Ascending aorta (tissue), 2 donors: Measurements from ENCODE around the gene SLFN12L. TPM values are rescaled to one million over a fixed set of nuclear protein-coding genes. Genes with fewer than 3 reads are reported as not detected.
"Not testable (repeated sequence)": the region's sequence is repeated elsewhere in the genome, so short reads cannot be mapped to it uniquely, and the experiment has no call there.

ENCODE experiments used
- DNase-seq, 2 donors: peaks; one replicate each; pipeline ENCODE4 v3.0.0-alpha.2; 2019; ENCODE audit warnings: low spot score in 2 of 2
- H3K27ac ChIP-seq, 2 donors: fragments of 200-600 bp; sonication (generic); one replicate each; pipeline ENCODE4 v1.5.1; 2016 to 2017; ENCODE audit warnings: mild to moderate bottlenecking in 1 of 2
- H3K27me3 ChIP-seq: fragments of 200-600 bp; sonication (generic); one replicate; pipeline ENCODE4 v1.5.1; 2017
- H3K36me3 ChIP-seq, 2 donors: fragments of 200-600 bp; sonication (generic); one replicate each; pipeline ENCODE4 v1.5.1; 2016
- H3K4me1 ChIP-seq, 2 donors: fragments of 200-600 bp; sonication (generic); one replicate each; pipeline ENCODE4 v1.5.1; 2016 to 2017; ENCODE audit warnings: mild to moderate bottlenecking in 1 of 2
- H3K4me3 ChIP-seq, 2 donors: fragments of 200-600 bp; sonication (generic); one replicate each; pipeline ENCODE4 v1.5.1; 2016 to 2017; ENCODE audit warnings: mild to moderate bottlenecking in 1 of 2
- H3K9me3 ChIP-seq, 2 donors: fragments of 200-600 bp; sonication (generic); one replicate each; pipeline ENCODE4 v1.5.1; 2016
- intact Hi-C: fragments of 100-400 bp; cut with DNase I; formaldehyde crosslinking; loops from one replicate; pipeline ENCODE4 v1.15.1; 2023
- total RNA-seq: library from RNA; depleted of rRNA; stranded (reverse); fragments of >200 nt; gene quantifications from one replicate; pipeline ENCODE4 v1.1.0, GENCODE V29; 2016
- TF ChIP-seq, protein P1 (sequence below), 3 experiments: fragments of 200-600 bp in 2 of 3; fragments of 450-650 bp in 1 of 3; sonication (generic) in 2 of 3; IDR thresholded peaks; one replicate each; pipeline ENCODE4 v1.5.1; 2016 to 2019; ENCODE audit warnings: antibody characterized with exemption in 3 of 3, mild to moderate bottlenecking in 1 of 3, moderate library complexity in 1 of 3

Gene SLFN12L
- total RNA-seq, 1 donor from 2014 or later = not detected

DNA sequence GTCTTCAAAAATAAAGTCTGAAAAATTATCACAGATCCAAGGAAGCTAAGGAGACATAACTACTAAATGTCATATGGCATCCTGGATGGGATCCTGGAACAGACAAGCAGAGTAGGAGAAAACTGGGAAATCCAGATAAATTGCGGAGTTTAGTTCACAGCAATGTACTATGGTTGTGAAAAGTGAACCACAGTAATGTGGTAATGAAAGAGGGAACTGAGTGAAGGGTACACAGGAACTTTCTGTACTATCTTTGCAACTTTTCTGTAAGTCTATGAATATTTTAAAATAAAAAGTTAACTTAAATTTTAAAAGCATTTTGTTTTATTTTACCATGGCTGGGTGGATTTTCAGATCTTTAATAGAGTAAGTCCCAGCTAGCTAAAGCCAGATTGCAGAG is 16.3 kb downstream of the SLFN12L start:
- TF ChIP-seq, protein P1, sequence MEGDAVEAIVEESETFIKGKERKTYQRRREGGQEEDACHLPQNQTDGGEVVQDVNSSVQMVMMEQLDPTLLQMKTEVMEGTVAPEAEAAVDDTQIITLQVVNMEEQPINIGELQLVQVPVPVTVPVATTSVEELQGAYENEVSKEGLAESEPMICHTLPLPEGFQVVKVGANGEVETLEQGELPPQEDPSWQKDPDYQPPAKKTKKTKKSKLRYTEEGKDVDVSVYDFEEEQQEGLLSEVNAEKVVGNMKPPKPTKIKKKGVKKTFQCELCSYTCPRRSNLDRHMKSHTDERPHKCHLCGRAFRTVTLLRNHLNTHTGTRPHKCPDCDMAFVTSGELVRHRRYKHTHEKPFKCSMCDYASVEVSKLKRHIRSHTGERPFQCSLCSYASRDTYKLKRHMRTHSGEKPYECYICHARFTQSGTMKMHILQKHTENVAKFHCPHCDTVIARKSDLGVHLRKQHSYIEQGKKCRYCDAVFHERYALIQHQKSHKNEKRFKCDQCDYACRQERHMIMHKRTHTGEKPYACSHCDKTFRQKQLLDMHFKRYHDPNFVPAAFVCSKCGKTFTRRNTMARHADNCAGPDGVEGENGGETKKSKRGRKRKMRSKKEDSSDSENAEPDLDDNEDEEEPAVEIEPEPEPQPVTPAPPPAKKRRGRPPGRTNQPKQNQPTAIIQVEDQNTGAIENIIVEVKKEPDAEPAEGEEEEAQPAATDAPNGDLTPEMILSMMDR (IDR thresholded peaks at IDR 0.05) = no peak
- no peaks in the 10 kb centered on the region for H3K36me3 ChIP-seq
- H3K9me3 ChIP-seq = no peaks in the 10 kb centered on the region
- H3K27ac ChIP-seq = no peak overlapping the region
- intact Hi-C loops = no loop called here
- H3K4me3 ChIP-seq = no peak overlapping the region
- no peak for DNase-seq
- H3K27me3 ChIP-seq = no peaks in the 10 kb centered on the region
- H3K4me1 ChIP-seq = no peaks in the 10 kb centered on the region

DNA sequence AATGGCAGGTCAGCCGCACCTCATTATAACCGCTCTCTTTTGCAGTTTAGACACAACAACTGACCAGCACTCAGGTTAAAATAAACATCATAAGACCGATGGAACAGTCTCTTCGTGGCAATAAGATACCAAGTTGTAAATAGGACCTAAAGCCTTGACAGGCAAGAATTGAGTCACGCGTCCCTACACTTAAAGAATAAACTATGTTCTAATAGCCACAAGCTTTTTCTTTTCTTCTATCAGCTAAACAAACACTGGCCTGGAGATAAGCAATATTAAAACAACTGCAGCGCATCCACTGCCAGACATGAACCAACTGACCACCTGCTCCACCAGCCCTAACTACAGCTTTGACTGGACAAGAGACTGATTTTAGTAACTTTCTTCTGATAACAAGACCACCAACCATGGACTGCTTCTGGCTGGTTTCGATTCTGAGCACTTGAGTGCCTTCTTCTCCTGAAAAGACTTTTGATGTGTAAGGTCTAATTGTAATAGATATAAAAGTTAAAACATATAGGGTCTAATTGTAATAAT is 17.5 kb downstream of the SLFN12L start:
- no peak overlapping the region for H3K27ac ChIP-seq
- no peak overlapping the region for H3K4me3 ChIP-seq
- intact Hi-C loops = no loop called here
- no peaks in the 10 kb centered on the region for H3K9me3 ChIP-seq
- H3K27me3 ChIP-seq = no peaks in the 10 kb centered on the region
- H3K4me1 ChIP-seq = no peaks in the 10 kb centered on the region
- TF ChIP-seq, protein P1 (IDR thresholded peaks at IDR 0.05) = no peak
- no peak for DNase-seq
- no peaks in the 10 kb centered on the region for H3K36me3 ChIP-seq

DNA sequence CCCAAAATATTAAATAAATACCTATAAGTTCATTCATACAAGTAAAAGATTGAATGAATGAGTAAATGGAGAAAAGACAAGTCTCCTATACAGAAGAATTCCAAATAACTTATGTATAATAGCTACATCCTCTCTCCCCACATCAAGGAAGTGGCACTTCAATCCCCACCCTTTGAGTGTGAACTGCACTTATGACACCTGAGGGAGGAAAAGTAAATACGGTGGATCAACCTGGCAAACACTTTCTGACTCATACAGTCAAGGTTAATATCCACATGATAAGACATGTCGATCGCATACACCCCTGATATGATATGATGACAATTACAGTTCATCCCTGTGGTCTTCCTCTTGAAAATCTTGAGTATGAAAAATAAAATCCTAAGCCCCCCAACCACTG is 18.0 kb downstream of the SLFN12L start:
- Histone ChIP-seq H3K4me3 (no peak overlapping the region), H3K27me3 (no peaks in the 10 kb centered on the region), H3K4me1 (no peaks in the 10 kb centered on the region), H3K36me3 (no peaks in the 10 kb centered on the region), H3K27ac (no peak overlapping the region), H3K9me3 (no peaks in the 10 kb centered on the region)
- DNase-seq = no peak
- intact Hi-C loops = no loop called here
- TF ChIP-seq, protein P1 (IDR thresholded peaks at IDR 0.05) = no peak

DNA sequence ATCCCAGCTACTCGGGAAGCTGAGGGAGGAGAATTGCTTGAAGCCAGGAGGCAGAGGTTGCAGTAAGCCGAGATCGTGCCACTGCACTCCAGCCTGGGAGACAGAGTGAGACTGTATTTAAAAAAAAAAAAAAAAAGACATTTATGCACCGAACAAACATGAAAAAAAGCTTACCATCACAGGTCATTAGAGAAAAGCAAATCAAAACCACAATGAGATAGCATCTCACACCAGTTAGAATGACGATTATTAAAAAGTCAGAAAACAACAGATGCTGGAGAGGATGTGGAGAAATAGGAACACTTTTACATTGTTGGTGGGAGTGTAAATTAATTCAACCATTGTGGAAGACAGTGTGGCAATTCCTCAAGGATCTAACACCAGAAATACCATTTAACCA is 19.0 kb downstream of the SLFN12L start:
- H3K4me1 ChIP-seq, intact Hi-C loops, H3K27me3 ChIP-seq, DNase-seq, H3K9me3 ChIP-seq, H3K36me3 ChIP-seq, H3K4me3 ChIP-seq, H3K27ac ChIP-seq: not testable (repeated sequence)

DNA sequence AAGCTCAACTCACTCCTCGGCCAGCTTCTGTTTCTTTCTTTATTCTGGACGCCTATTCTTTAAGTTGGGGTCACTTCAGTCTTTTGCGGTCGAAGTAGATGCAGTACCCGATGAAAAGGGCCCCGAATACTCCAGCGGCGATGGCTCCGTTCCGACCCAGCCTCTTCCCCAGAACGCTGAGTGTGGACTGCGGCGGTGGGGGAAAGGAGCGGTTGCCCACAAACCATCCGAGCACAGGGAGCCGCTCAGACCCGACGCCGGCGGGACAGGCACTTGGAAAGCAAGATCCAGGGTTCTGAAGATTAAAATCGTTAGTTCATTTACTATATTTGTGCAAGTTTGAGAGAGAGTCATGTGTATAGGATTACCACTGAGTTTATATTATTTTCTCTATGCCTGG is 22.5 kb downstream of the SLFN12L start:
- no peaks in the 10 kb centered on the region for H3K36me3 ChIP-seq
- H3K4me3 ChIP-seq = no peak overlapping the region
- H3K27me3 ChIP-seq = no peaks in the 10 kb centered on the region
- no peaks in the 10 kb centered on the region for H3K9me3 ChIP-seq
- TF ChIP-seq, protein P1 (IDR thresholded peaks at IDR 0.05) = no peak
- DNase-seq = no peak
- H3K27ac ChIP-seq = no peak overlapping the region
- intact Hi-C loops = no loop called here
- H3K4me1 ChIP-seq = no peaks in the 10 kb centered on the region

DNA sequence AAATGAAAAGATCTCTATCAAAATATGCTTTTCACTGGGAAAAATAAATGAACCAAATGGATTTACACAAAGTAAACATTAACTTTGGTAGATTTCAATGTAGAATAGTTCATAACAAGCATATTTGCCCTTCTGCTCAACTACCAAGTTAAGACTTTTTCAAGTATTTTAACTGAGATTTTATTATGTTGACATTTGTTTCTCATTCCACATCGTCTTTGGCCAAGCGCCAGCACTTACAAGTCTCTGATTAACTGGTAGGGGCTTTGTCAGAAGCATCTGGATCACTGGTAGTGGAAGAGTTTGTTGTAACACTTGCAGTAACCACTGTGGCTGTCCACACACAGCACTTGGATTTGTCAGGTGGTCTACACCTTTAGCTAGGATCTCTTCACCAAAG is 22.9 kb downstream of the SLFN12L start:
- H3K27ac ChIP-seq = no peak overlapping the region
- no peak for DNase-seq
- H3K4me1 ChIP-seq = no peaks in the 10 kb centered on the region
- no peaks in the 10 kb centered on the region for H3K9me3 ChIP-seq
- no peaks in the 10 kb centered on the region for H3K36me3 ChIP-seq
- TF ChIP-seq, protein P1 (IDR thresholded peaks at IDR 0.05) = no peak
- H3K4me3 ChIP-seq = no peak overlapping the region
- H3K27me3 ChIP-seq = no peaks in the 10 kb centered on the region
- intact Hi-C loops = no loop called here
